ENCODE measurements around the gene NAV2. TPM values are rescaled to one million over a fixed set of nuclear protein-coding genes. Genes with fewer than 3 reads are reported as not detected.

NAV2 gene
- total RNA-seq, 1 donor from 2014 or later, result 32.0 TPM

- no peak for ATAC-seq
- DNase-seq (ENCODE audit: low spot score), result no peak
These were observed 297.7 kb downstream of the NAV2 start for GRCh38 chr11:20010156-20010850.

DNA sequence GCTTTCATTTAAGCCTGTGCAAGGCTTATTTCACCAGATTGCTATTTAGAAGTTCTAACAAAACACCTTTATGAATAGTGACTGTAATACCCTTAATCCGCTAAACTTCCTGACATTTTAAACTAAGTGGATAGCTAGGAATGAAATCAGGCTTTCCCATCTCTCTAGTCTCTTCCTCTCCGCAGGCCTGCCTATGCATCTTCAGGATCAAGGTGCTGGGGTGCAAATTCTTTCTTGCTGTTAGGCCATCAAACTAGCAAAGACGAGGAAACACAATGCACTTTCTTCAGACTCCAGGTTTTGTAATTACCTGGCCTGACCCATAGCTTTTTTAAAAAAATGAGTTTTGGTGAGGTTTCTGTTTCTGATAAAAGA is 298.2 kb downstream of the NAV2 start:
- no peak for ATAC-seq
- DNase-seq (ENCODE audit: low spot score), result no peak

- DNase-seq (ENCODE audit: low spot score) (peak; percentile 65), ATAC-seq (peak; percentile 59)
These were observed 298.8 kb downstream of the NAV2 start for GRCh38 chr11:20011307-20011951.

- ATAC-seq, result peak; percentile 68
- DNase-seq (ENCODE audit: low spot score), result no peak
These were observed 300.9 kb downstream of the NAV2 start for GRCh38 chr11:20013346-20014066.

DNA sequence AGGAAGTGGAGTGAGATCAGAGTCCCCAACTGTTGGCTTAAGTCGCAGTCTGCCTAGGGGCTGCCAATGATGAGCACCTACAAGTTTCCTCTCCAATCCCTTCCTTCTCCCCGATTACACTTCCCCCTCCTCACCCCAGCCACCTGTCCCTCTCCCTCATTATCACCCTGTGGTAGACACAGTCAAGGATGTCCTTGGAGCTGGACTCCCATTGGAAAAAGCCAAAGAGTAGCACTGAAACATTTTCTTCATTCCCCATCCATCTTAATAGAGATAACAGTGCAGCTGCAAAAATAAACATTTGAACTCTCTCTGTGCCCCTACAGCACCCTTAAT is 301.4 kb downstream of the NAV2 start:
- DNase-seq (ENCODE audit: low spot score), result no peak
- no peak for ATAC-seq

DNA sequence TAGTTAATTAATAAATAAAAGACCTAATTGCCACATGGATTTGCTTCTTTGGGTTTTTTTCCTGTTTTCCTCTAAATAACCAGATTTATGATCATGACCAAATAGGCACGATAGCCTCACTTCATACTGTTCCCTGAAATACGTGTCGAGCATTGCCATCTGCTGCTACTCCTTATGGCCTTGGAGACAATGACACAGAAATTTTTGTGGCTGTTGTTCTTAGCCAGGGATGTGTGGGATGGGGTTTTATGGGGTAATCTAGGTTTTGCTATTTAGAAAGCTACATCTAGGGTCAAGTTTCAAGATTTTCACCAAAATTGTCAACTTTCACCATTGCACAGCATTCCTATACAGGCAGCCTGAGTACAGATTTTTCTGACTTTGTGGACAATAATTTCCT is 302.5 kb downstream of the NAV2 start:
- DNase-seq (ENCODE audit: low spot score) (no peak), ATAC-seq (no peak)

GRCh38 chr11:20015529-20016427 is 303.1 kb downstream of the NAV2 start:
- ATAC-seq (peak; percentile 49), DNase-seq (ENCODE audit: low spot score) (no peak)

GRCh38 chr11:20016526-20016925 is 303.9 kb downstream of the NAV2 start:
- ATAC-seq (no peak), DNase-seq (ENCODE audit: low spot score) (no peak)

DNA sequence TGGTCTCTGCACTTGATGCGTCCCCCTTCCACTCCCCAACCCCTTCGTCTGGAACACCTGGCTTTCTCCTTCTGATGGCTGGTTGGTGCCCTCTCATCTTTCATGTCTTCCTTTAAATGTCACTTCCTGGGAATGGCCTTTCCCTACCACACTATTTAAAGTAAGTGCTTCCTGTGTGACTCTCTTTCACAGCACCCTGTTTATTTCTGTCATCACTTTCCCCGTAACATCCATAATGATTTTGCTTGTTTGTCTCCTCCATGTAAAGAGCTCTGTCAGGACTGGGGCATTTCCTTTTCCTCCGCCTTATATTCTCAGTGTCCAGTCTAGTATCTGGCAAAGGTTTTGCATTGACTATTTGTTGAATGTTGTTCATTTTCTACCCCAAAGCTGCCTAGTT is 304.7 kb downstream of the NAV2 start:
- ATAC-seq (no peak), DNase-seq (ENCODE audit: low spot score) (no peak)

GRCh38 chr11:20020198-20020597 is 307.6 kb downstream of the NAV2 start:
- peak; percentile 58 for ATAC-seq
- DNase-seq (ENCODE audit: low spot score), result peak; percentile 67

GRCh38 chr11:20020716-20021115 is 308.1 kb downstream of the NAV2 start:
- DNase-seq (ENCODE audit: low spot score) (no peak), ATAC-seq (no peak)

- DNase-seq (ENCODE audit: low spot score), result no peak
- ATAC-seq, result no peak
These were observed 308.6 kb downstream of the NAV2 start for GRCh38 chr11:20021212-20021611.

DNA sequence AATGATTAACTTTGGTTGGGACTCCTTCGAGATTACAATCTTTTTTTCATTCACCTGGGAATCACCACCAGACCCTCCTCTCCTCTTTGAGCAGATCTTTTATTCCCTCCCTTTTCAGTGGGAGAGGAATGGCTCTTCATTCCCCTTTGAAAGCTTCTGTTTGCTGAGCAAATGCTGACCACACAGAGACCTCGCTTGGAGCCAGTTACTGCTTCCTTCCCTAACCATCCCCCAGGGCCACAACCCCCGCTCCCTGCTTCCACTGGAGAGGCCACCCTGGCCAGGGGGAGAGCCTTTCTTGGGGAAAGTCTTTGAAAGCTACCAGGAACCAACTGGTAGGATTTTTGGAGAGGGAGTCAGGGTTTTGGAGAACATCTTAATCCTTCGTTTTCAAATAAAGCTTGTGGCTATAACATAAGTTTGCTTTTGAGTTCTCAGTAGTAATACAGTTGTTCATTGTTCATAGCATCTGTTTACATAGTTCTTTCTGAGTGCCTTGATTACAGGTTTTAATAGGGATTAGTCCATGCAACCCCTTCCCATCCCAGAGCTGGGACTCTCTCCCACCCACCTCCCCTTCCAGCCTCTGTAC is 309.2 kb downstream of the NAV2 start:
- DNase-seq (ENCODE audit: low spot score) (no peak), ATAC-seq (no peak)

- DNase-seq (ENCODE audit: low spot score), result peak; percentile 58
- ATAC-seq, result peak; percentile 68
These were observed 309.9 kb downstream of the NAV2 start for GRCh38 chr11:20022363-20023081.

DNA sequence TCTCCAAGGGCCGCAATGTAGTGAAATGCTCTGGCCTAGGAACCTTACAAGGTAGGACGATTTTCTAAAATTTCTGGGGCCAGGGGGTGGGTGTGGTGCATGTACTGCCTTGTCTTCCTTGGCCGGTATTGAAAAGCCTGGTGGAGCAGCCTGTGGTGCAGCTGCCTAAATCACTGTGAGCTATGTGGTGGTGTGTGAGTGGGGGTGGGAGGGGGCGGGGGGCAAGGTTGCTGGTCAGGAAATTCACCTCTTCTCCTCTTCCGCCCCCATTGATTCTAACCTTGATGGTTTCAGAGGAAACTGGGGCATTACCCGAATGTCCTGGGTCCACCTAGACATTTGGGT is 310.4 kb downstream of the NAV2 start:
- peak; percentile 50 for ATAC-seq

GRCh38 chr11:20024172-20024935 is 311.7 kb downstream of the NAV2 start:
- DNase-seq (ENCODE audit: low spot score), result no peak
- ATAC-seq, result peak; percentile 7

More for the DNA sequence above, 310.4 kb downstream of the NAV2 start:
- no peak for DNase-seq (ENCODE audit: low spot score)

GRCh38 chr11:20025332-20025840 is 312.7 kb downstream of the NAV2 start:
- no peak for ATAC-seq
- no peak for DNase-seq (ENCODE audit: low spot score)

DNA sequence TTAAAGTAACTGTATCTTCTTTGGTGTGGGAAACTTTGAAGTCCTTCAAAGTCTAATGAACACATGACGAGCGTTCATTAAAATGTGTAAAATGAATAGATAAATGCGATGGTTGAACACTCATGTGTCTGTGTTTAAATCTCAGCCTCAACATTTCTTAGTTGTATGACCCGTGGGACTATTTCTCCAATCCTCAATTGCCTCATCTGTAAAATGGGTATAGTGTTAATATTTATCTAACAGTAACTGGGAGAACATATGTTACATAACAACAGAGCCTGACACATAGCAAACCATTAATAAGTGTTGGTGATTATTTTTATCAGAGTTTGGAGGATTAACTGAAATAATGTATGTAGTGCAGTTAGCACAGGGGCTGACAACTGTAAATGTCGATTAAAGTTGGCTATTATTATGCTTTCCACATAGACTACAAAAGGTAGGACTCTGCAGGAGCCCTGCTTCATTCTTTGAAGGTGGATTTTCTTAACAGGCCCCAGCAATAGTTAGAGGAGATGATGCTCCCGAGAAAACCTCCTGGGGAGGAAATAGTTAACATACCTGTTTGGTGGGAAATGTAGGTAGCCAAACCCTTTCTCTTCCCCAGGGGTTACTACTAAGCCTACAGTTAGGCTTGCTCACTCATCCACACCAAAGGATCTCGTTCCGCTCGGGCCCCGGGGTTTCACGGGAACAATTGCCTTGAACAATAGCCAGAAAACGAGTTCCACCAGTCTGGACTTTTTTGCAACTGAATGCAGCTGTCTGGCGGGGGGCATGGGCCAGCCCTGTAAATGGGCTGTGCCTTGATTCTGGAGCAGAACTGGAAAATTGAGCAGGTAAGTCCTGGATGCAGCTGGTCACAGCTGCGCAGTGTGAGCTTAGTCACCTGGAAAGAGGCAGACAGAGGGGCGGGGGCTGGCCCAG is 314.3 kb downstream of the NAV2 start:
- no peak for DNase-seq (ENCODE audit: low spot score)
- ATAC-seq, result no peak
